Ishikawa (cell line): ENCODE measurements around the gene GTPBP4.

ENCODE experiments used
- CREB1 ChIP-seq: IDR thresholded peaks from 2 replicates; pipeline ENCODE4 v1.6.1; 2012; ENCODE audit warnings: low read depth
- EGR1 ChIP-seq: IDR thresholded peaks from 2 replicates; pipeline ENCODE4 v1.6.1; 2012
- EP300 ChIP-seq: IDR thresholded peaks from 2 replicates; pipeline ENCODE4 v1.6.1; 2012; ENCODE audit warnings: borderline replicate concordance
- RAD21 ChIP-seq: IDR thresholded peaks from 2 replicates; pipeline ENCODE4 v1.6.1; 2012; ENCODE audit warnings: low read depth
- YY1 ChIP-seq: IDR thresholded peaks from 2 replicates; pipeline ENCODE4 v1.6.1; 2012; ENCODE audit warnings: low read depth

DNA sequence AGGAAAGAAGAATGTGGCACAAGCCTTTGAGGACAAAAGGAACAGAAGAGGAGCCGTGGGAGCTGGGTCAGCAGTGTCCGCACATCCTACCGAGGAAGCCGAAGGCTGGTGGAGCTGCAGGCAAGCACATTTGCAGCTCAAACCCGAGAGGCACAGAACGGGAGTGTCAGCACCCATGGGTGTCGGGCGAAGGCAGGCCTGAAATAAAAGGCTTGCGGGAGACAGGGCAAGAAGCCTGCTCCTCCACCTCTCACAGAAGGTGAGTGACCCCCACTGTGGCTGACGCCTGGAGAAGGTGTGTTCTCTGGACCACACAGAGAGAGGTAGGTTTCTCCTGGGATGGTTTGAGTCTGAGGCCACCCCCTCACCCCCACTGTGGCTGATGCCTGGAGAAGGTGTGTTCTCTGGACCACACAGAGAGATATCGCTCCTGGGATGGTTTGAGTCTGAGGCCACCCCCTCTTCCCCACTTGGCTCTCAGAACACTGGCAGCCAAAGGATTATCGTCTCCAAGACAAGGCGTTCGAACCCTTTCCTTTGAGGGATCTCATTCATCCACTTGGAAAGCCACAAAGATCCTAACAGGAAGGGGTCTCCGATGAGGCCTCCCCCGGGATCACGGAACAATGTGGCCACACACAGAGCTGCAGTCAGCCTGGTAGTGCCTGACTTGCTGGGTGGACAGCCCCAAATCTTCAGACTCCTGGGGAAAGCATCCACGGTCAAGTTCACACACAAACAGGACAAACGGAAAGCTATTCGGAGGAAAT lies 21.6 kb upstream of the GTPBP4 start:
- TF ChIP-seq EP300: no peak
- no peak for TF ChIP-seq CREB1
- no peak for TF ChIP-seq RAD21
- TF ChIP-seq YY1: no peak
- TF ChIP-seq EGR1: no peak
